ENCODE results near the gene WNT9B. TPM values are rescaled to one million over a fixed set of nuclear protein-coding genes. Genes with fewer than 3 reads are reported as not detected.
"Not testable (repeated sequence)": the region's sequence is repeated elsewhere in the genome, so short reads cannot be mapped to it uniquely, and the experiment has no call there.

The WNT9B gene
- total and polyA plus RNA-seq, 8 donors: 0.12 to 0.32 (median 0.28) TPM; not detected in 3

GRCh38 chr17:46833840-46834208, 17.6 kb upstream of the WNT9B start:
- FAIRE-seq (no peak), ATAC-seq (no peak), DNase-seq (no peak)
- Histone ChIP-seq H3K27ac (no peak overlapping the region), H3K4me3 (no peak overlapping the region), H3K4me1 (no peaks in the 10 kb centered on the region), H3K27me3 (no peaks in the 10 kb centered on the region), H3K36me3 (no peaks in the 10 kb centered on the region), H3K9me3 (no peaks in the 10 kb centered on the region)
- intact Hi-C loops (cut with DNase I): no loop called here
- TF ChIP-seq CTCF (IDR thresholded peaks at IDR 0.05): no peak
- 68 to 91% methylated on average over 2 of the region's 2 CpGs for WGBS, 2 donors

GRCh38 chr17:46834846-46835245, 16.5 kb upstream of the WNT9B start:
- FAIRE-seq (no peak), ATAC-seq (no peak), DNase-seq (no peak)
- H3K36me3 ChIP-seq: no peaks in the 10 kb centered on the region
- no peaks in the 10 kb centered on the region for H3K27me3 ChIP-seq
- H3K4me1 ChIP-seq: no peaks in the 10 kb centered on the region
- H3K9me3 ChIP-seq: no peaks in the 10 kb centered on the region
- WGBS, 2 donors: 94 to 98% methylated on average over 3 of the region's 3 CpGs
- intact Hi-C loops (cut with DNase I): no loop called here
- H3K27ac ChIP-seq: no peak overlapping the region
- no peak for TF ChIP-seq CTCF (IDR thresholded peaks at IDR 0.05)
- no peak overlapping the region for H3K4me3 ChIP-seq

- FAIRE-seq: no peak
- no peak overlapping the region for H3K4me3 ChIP-seq
- WGBS, 2 donors: 44% methylated on average over 2 of the region's 2 CpGs
- intact Hi-C loops (cut with DNase I): no loop called here
- no peaks in the 10 kb centered on the region for H3K4me1 ChIP-seq
- H3K9me3 ChIP-seq: no peaks in the 10 kb centered on the region
- H3K27me3 ChIP-seq: peaks cover 0 to 5% (median 0%) of the 10 kb centered on the region in 4 donors
- H3K27ac ChIP-seq: no peak overlapping the region
- no peak for TF ChIP-seq CTCF (IDR thresholded peaks at IDR 0.05)
- no peak for DNase-seq
- no peak for ATAC-seq
- H3K36me3 ChIP-seq: no peaks in the 10 kb centered on the region
Observed at GRCh38 chr17:46836500-46836899, 14.9 kb upstream of the WNT9B start.

- Histone ChIP-seq H3K27me3 (peaks cover 0 to 5% (median 0%) of the 10 kb centered on the region in 4 donors), H3K9me3 (no peaks in the 10 kb centered on the region), H3K4me1 (no peaks in the 10 kb centered on the region), H3K27ac (no peak overlapping the region), H3K36me3 (no peaks in the 10 kb centered on the region), H3K4me3 (no peak overlapping the region)
- no peak for TF ChIP-seq CTCF (IDR thresholded peaks at IDR 0.05)
- ATAC-seq (no peak), DNase-seq (no peak), FAIRE-seq (no peak)
- intact Hi-C loops (cut with DNase I): no loop called here
- 68 to 75% methylated on average over 4 of the region's 4 CpGs for WGBS, 2 donors
Observed at GRCh38 chr17:46837521-46837920, 13.9 kb upstream of the WNT9B start.

GRCh38 chr17:46839211-46839610, 12.2 kb upstream of the WNT9B start:
- no peaks in the 10 kb centered on the region for H3K4me1 ChIP-seq
- H3K4me3 ChIP-seq: no peak overlapping the region
- H3K9me3 ChIP-seq: no peaks in the 10 kb centered on the region
- H3K27ac ChIP-seq: no peak overlapping the region
- no peak for TF ChIP-seq CTCF (IDR thresholded peaks at IDR 0.05)
- ATAC-seq: no peak
- intact Hi-C loops (cut with DNase I): no loop called here
- no peak for DNase-seq
- 80 to 86% methylated on average over 5 of the region's 5 CpGs for WGBS, 2 donors
- no peaks in the 10 kb centered on the region for H3K36me3 ChIP-seq
- H3K27me3 ChIP-seq: peaks cover 0 to 5% (median 0%) of the 10 kb centered on the region in 4 donors
- no peak for FAIRE-seq

- intact Hi-C loops (cut with DNase I): loop anchor here in 2 of 3 donors (10.0 kb wide), 2 partner anchors 56 to 154 kb away; no protein-coding TSS in a partner anchor
- H3K4me3 ChIP-seq, ATAC-seq, H3K9me3 ChIP-seq, H3K27ac ChIP-seq, H3K36me3 ChIP-seq, H3K27me3 ChIP-seq, H3K4me1 ChIP-seq, FAIRE-seq, DNase-seq: not testable (repeated sequence)
- 56 to 62% methylated on average over 3 of the region's 3 CpGs for WGBS, 2 donors
Observed at GRCh38 chr17:46840596-46840995, 10.8 kb upstream of the WNT9B start.
